HFF-Myc (cell line): ENCODE results near the gene HTD2.

Experiments used
- DNase-seq: peaks from one replicate; pipeline ENCODE4 v3.0.0-alpha.2; 2011; ENCODE audit warnings: low read depth; ENCODE audit errors: extremely low read depth
- H3K4me3 ChIP-seq: replicated peaks from 2 replicates; pipeline ENCODE4 v1.5.1; 2011; ENCODE audit warnings: low read depth, mild to moderate bottlenecking, control low read depth, low read length
- TF ChIP-seq, protein P1 (sequence below): IDR thresholded peaks from 2 replicates; pipeline ENCODE4 v1.5.1; 2012; ENCODE audit warnings: mild to moderate bottlenecking, low read depth, low read length, control low read depth; ENCODE audit errors: missing control alignments

Gene HTD2

DNA sequence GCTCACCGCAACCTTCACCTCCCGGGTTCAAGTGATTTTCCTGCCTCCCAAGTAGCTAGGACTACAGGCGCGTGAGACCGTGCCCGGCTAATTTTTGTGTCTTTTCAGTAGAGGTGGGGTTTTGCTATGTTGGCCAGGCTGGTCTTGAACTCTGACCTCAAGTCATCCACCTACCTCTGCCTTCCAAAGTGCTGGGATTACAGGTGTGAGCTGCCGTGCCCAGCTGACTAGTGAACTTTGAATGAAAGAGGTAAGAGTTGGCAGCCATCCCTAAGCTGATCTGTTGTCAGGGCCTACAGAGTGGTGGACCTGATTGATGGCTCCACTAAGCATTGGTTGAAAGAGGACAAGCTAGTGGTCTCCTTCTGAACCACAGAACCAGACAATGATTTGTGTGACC, 41.7 kb downstream of the HTD2 start:
- TF ChIP-seq, protein P1, sequence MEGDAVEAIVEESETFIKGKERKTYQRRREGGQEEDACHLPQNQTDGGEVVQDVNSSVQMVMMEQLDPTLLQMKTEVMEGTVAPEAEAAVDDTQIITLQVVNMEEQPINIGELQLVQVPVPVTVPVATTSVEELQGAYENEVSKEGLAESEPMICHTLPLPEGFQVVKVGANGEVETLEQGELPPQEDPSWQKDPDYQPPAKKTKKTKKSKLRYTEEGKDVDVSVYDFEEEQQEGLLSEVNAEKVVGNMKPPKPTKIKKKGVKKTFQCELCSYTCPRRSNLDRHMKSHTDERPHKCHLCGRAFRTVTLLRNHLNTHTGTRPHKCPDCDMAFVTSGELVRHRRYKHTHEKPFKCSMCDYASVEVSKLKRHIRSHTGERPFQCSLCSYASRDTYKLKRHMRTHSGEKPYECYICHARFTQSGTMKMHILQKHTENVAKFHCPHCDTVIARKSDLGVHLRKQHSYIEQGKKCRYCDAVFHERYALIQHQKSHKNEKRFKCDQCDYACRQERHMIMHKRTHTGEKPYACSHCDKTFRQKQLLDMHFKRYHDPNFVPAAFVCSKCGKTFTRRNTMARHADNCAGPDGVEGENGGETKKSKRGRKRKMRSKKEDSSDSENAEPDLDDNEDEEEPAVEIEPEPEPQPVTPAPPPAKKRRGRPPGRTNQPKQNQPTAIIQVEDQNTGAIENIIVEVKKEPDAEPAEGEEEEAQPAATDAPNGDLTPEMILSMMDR, result no peak
- DNase-seq, result no peak
- no peak overlapping the region for H3K4me3 ChIP-seq

DNA sequence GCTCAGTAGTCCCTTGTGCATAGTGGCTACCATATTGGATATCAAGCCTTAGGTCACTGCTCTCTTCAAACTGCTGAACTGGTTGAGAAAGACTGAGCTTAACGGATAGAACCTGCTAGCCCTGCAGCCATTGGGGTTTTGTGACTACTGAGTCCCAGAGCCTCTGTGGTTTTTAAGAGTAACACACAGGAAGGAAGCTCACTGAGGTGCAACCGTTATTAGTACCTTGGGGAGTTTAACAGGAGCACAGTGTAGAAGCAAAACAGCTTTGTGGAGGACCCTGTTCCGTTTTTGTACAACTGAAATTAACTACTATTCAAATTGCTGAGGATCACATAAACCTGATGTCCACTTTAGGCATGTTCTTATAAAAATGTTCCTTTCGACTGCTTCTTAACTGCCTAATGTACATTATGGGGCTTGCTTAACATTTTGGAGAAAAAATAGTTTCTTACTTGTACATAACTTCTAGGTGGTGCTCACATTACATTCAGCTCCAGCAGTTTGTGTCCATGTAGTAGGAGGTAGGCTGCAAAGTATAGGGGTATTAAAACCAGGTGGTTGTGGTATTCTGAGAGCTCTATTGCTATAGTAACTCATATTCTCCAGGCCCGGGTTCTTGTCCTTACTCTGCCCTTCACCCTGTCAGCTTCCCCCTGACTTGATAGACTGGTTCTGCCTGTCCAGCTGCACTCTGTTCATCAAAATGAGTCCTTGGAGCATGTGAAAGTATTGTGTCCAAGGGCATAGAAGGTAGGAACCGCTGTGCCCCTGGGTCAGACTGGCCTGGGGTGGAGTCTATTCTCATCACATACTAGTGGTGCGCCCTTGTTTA, 43.7 kb downstream of the HTD2 start:
- DNase-seq, result no peak
- no peak overlapping the region for H3K4me3 ChIP-seq
- TF ChIP-seq, protein P1, result no peak

DNA sequence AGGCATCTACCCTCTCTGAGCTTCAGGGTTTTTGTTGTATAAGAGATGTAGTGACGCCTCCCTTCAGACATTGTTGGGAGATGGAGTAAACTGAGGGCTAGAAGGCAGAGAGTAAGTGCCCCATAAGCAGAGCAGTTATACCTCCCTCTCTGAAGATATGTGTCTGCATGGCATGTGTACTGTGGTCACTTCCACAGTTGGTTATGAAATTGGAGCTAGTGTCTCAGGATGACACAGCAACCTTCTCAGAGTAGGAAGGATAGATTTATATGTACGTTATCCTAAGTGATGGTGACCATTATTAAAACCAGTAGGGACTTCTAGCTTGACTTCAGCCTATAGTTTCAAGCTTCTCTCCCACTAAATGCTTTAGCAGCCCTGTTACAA, 44.3 kb downstream of the HTD2 start:
- no peak for DNase-seq
- no peak overlapping the region for H3K4me3 ChIP-seq
- TF ChIP-seq, protein P1, result no peak

GRCh38 chr3:58351920-58352319, 45.6 kb downstream of the HTD2 start:
- H3K4me3 ChIP-seq, result no peak overlapping the region

GRCh38 chr3:58352626-58353025, 46.3 kb downstream of the HTD2 start:
- TF ChIP-seq, protein P1, result no peak
- DNase-seq, result no peak
- H3K4me3 ChIP-seq, result no peak overlapping the region

More at GRCh38 chr3:58351920-58352319, 45.6 kb downstream of the HTD2 start:
- TF ChIP-seq, protein P1, result no peak
- DNase-seq, result no peak

GRCh38 chr3:58353722-58354553, 47.6 kb downstream of the HTD2 start:
- H3K4me3 ChIP-seq, result no peak overlapping the region
- TF ChIP-seq, protein P1, result no peak
- no peak for DNase-seq
